ENCODE data around the gene PRTG. TPM values are rescaled to one million over a fixed set of nuclear protein-coding genes. Genes with fewer than 3 reads are reported as not detected.

The PRTG gene
- total RNA-seq, 2 experiments from 2014 or later: 0.15 TPM; not detected in 1

DNA sequence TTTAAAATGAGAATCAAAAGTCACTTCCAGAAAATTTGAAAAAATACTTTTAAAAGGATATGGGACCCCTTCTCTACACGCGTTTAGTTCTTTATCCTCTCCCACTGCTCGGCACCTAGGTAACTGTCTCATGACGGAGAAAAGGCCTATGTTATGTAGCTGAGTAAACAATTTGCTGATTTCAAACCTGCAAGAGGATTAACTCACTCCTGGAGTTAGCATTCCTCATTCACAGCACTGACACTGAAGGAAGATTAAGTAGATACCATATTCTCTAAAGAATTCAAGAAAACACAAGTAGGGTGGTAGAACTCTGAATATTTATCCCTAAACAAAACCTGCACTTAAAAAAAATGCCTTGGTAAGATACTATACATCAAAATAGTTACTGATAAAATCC, 124.6 kb downstream of the PRTG start:
- Histone ChIP-seq H3K4me1 (ENCODE audit: insufficient read depth, low read length, poor library complexity, severe bottlenecking) (no peaks in the 10 kb centered on the region), H3K36me3 (ENCODE audit: insufficient read depth, low read length) (no peaks in the 10 kb centered on the region), H2AFZ (ENCODE audit: low read length) (no peak overlapping the region), H3K9me2 (ENCODE audit: insufficient read depth, low read length) (no peaks in the 10 kb centered on the region), H4K20me1 (ENCODE audit: insufficient read depth, low read length) (no peaks in the 10 kb centered on the region), H3K79me2 (ENCODE audit: insufficient read depth, low read depth, low read length) (no peaks in the 10 kb centered on the region), H3K27ac (ENCODE audit: low read depth, low read length, poor library complexity, severe bottlenecking) (no peak overlapping the region), H3K9me3 (ENCODE audit: low read length) (no peaks in the 10 kb centered on the region), H3K4me2 (ENCODE audit: low read length) (no peak overlapping the region; the same call in 1 of the 2 replicates), H3K4me3 (ENCODE audit: low read depth, low read length, poor library complexity, severe bottlenecking) (no peak overlapping the region)
- no TSS peak for BruUV-seq (replicated peaks)
- TF ChIP-seq CTCF (conservative IDR thresholded peaks at IDR 0.05; ENCODE audit: low read length) (no peak), EZH2phosphoT487 (IDR thresholded peaks at IDR 0.05; ENCODE audit: borderline replicate concordance, low read depth, low read length) (no peak)
- POLR2A ChIA-PET: no interaction called here
- intact Hi-C loops (cut with micrococcal nuclease; ENCODE audit: unreplicated experiment): no loop called here
- CTCF ChIA-PET (ENCODE audit: unreplicated experiment): no interaction called here
- no peak for DNase-seq (ENCODE audit: low spot score)

DNA sequence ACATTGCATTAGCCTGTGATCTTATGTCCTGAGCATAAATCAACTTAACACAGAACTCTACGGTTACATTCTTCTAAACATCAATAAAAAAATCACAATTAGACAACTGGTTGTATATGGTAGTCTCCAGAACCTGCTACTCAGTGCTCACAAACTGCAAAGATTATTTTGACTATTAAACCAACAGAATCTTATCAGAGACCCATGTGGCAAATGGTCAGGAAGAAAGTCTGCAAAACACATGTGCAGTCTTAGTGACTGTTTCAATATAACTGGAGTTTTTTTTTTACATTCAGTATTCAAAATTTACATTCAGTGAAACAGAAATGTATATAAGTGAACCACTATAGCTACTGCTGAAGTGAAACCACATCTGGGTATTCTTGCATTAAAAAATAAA, 127.5 kb downstream of the PRTG start:
- TF ChIP-seq EZH2phosphoT487 (IDR thresholded peaks at IDR 0.05; ENCODE audit: borderline replicate concordance, low read depth, low read length): no peak
- TF ChIP-seq CTCF (conservative IDR thresholded peaks at IDR 0.05; ENCODE audit: low read length): no peak
- no peak for DNase-seq (ENCODE audit: low spot score)
- no TSS peak for BruUV-seq (replicated peaks)
- ChIA-PET CTCF (ENCODE audit: unreplicated experiment) (no interaction called here), POLR2A (interaction anchor here (0.6 kb wide), 1 partner anchor 91 kb away, joined by 4 read pairs; no protein-coding TSS in a partner anchor)
- H3K9me3 ChIP-seq (ENCODE audit: low read length): no peaks in the 10 kb centered on the region
- H3K4me1 ChIP-seq (ENCODE audit: insufficient read depth, low read length, poor library complexity, severe bottlenecking): no peaks in the 10 kb centered on the region
- H3K27ac ChIP-seq (ENCODE audit: low read depth, low read length, poor library complexity, severe bottlenecking): no peak overlapping the region
- peak overlapping the region; percentile 17; the same call in 1 of the 2 replicates for H3K4me2 ChIP-seq (ENCODE audit: low read length)
- intact Hi-C loops (cut with micrococcal nuclease; ENCODE audit: unreplicated experiment): no loop called here
- H3K4me3 ChIP-seq (ENCODE audit: low read depth, low read length, poor library complexity, severe bottlenecking): no peak overlapping the region
- no peaks in the 10 kb centered on the region for H3K79me2 ChIP-seq (ENCODE audit: insufficient read depth, low read depth, low read length)
- no peaks in the 10 kb centered on the region for H4K20me1 ChIP-seq (ENCODE audit: insufficient read depth, low read length)
- H3K36me3 ChIP-seq (ENCODE audit: insufficient read depth, low read length): no peaks in the 10 kb centered on the region
- no peaks in the 10 kb centered on the region for H3K9me2 ChIP-seq (ENCODE audit: insufficient read depth, low read length)
- no peak overlapping the region for H2AFZ ChIP-seq (ENCODE audit: low read length)

GRCh38 chr15:55613727-55614126, 129.2 kb downstream of the PRTG start:
- Histone ChIP-seq H3K9me2 (ENCODE audit: insufficient read depth, low read length) (no peaks in the 10 kb centered on the region), H3K27ac (ENCODE audit: low read depth, low read length, poor library complexity, severe bottlenecking) (no peak overlapping the region), H2AFZ (ENCODE audit: low read length) (no peak overlapping the region), H4K20me1 (ENCODE audit: insufficient read depth, low read length) (no peaks in the 10 kb centered on the region), H3K79me2 (ENCODE audit: insufficient read depth, low read depth, low read length) (no peaks in the 10 kb centered on the region), H3K4me1 (ENCODE audit: insufficient read depth, low read length, poor library complexity, severe bottlenecking) (no peaks in the 10 kb centered on the region), H3K4me3 (ENCODE audit: low read depth, low read length, poor library complexity, severe bottlenecking) (no peak overlapping the region), H3K4me2 (ENCODE audit: low read length) (no peak overlapping the region), H3K36me3 (ENCODE audit: insufficient read depth, low read length) (no peaks in the 10 kb centered on the region), H3K9me3 (ENCODE audit: low read length) (no peaks in the 10 kb centered on the region)
- ChIA-PET CTCF (ENCODE audit: unreplicated experiment) (interaction anchor here (0.5 kb wide), 1 partner anchor 208 kb away, joined by 22 read pairs; no protein-coding TSS in a partner anchor), POLR2A (no interaction called here)
- BruUV-seq (replicated peaks): no TSS peak
- no peak for TF ChIP-seq EZH2phosphoT487 (IDR thresholded peaks at IDR 0.05; ENCODE audit: borderline replicate concordance, low read depth, low read length)
- TF ChIP-seq CTCF (conservative IDR thresholded peaks at IDR 0.05; ENCODE audit: low read length): no peak
- no peak for DNase-seq (ENCODE audit: low spot score)
- intact Hi-C loops (cut with micrococcal nuclease; ENCODE audit: unreplicated experiment): no loop called here

Measured in OCI-LY7 (cell line).